ENCODE measurements around the gene DCTN1. TPM values are rescaled to one million over a fixed set of nuclear protein-coding genes. Genes with fewer than 3 reads are reported as not detected.

DCTN1 gene
- total RNA-seq, 1 donor from 2014 or later = 140 TPM

GRCh38 chr2:74420006-74420405, 39.9 kb upstream of the DCTN1 start:
- peaks cover 17% of the 10 kb centered on the region for H3K4me1 ChIP-seq
- H3K9me3 ChIP-seq = no peaks in the 10 kb centered on the region
- H3K4me3 ChIP-seq = no peak overlapping the region
- no peak for DNase-seq
- intact Hi-C loops (cut with DNase I) = no loop called here
- TF ChIP-seq, protein P1, sequence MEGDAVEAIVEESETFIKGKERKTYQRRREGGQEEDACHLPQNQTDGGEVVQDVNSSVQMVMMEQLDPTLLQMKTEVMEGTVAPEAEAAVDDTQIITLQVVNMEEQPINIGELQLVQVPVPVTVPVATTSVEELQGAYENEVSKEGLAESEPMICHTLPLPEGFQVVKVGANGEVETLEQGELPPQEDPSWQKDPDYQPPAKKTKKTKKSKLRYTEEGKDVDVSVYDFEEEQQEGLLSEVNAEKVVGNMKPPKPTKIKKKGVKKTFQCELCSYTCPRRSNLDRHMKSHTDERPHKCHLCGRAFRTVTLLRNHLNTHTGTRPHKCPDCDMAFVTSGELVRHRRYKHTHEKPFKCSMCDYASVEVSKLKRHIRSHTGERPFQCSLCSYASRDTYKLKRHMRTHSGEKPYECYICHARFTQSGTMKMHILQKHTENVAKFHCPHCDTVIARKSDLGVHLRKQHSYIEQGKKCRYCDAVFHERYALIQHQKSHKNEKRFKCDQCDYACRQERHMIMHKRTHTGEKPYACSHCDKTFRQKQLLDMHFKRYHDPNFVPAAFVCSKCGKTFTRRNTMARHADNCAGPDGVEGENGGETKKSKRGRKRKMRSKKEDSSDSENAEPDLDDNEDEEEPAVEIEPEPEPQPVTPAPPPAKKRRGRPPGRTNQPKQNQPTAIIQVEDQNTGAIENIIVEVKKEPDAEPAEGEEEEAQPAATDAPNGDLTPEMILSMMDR (IDR thresholded peaks at IDR 0.05) = no peak
- no peak overlapping the region for H3K27ac ChIP-seq
- H3K36me3 ChIP-seq = no peaks in the 10 kb centered on the region
- H3K27me3 ChIP-seq = no peaks in the 10 kb centered on the region
- ATAC-seq = no peak

- Histone ChIP-seq H3K27me3 (no peaks in the 10 kb centered on the region), H3K4me1 (peaks cover 24% of the 10 kb centered on the region), H3K27ac (no peak overlapping the region), H3K9me3 (no peaks in the 10 kb centered on the region), H3K4me3 (no peak overlapping the region), H3K36me3 (no peaks in the 10 kb centered on the region)
- TF ChIP-seq, protein P1 (IDR thresholded peaks at IDR 0.05) = no peak
- no peak for ATAC-seq
- intact Hi-C loops (cut with DNase I) = no loop called here
- no peak for DNase-seq
These were observed 39.2 kb upstream of the DCTN1 start for GRCh38 chr2:74419345-74419744.

DNA sequence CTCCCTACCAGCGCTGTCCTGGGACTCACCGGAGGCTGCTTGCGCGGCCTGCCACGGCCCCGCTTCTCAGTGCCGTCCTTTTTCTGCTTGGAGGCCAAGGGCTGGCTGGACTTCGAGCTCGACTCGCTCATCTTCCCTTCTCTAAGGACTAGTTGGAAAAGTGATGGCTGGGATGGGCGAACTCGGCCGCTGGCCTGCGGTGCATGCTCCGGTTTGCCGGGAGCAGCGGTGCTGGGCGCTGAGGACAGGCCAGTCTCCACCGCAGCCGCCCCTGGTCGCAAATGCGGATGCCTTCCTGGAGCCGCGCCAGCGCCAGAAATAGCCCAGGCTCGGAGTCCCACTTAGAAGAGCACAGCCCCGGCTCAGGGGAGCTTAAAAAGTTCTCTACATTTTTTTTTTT, 38.2 kb upstream of the DCTN1 start:
- intact Hi-C loops (cut with DNase I) = no loop called here
- no peak for DNase-seq
- Histone ChIP-seq H3K4me1 (peaks cover 28% of the 10 kb centered on the region), H3K36me3 (no peaks in the 10 kb centered on the region), H3K27ac (no peak overlapping the region), H3K27me3 (no peaks in the 10 kb centered on the region), H3K4me3 (no peak overlapping the region), H3K9me3 (no peaks in the 10 kb centered on the region)
- ATAC-seq = no peak
- TF ChIP-seq, protein P1 (IDR thresholded peaks at IDR 0.05) = no peak

- Histone ChIP-seq H3K27ac (no peak overlapping the region), H3K36me3 (no peaks in the 10 kb centered on the region), H3K27me3 (no peaks in the 10 kb centered on the region), H3K9me3 (no peaks in the 10 kb centered on the region), H3K4me3 (no peak overlapping the region), H3K4me1 (peaks cover 28% of the 10 kb centered on the region)
- DNase-seq (no peak), ATAC-seq (no peak)
- intact Hi-C loops (cut with DNase I) = no loop called here
- TF ChIP-seq, protein P1 (IDR thresholded peaks at IDR 0.05) = no peak
These were observed 37.7 kb upstream of the DCTN1 start for GRCh38 chr2:74417763-74418162.

GRCh38 chr2:74417197-74417596, 37.1 kb upstream of the DCTN1 start:
- Histone ChIP-seq H3K27me3 (no peaks in the 10 kb centered on the region), H3K4me3 (no peak overlapping the region), H3K9me3 (no peaks in the 10 kb centered on the region), H3K4me1 (peaks cover 26% of the 10 kb centered on the region), H3K27ac (no peak overlapping the region), H3K36me3 (no peaks in the 10 kb centered on the region)
- DNase-seq (no peak), ATAC-seq (no peak)
- intact Hi-C loops (cut with DNase I) = no loop called here
- TF ChIP-seq, protein P1 (IDR thresholded peaks at IDR 0.05) = no peak

- TF ChIP-seq, protein P1 (IDR thresholded peaks at IDR 0.05) = no peak
- Histone ChIP-seq H3K9me3 (no peaks in the 10 kb centered on the region), H3K4me3 (no peak overlapping the region), H3K27ac (no peak overlapping the region), H3K4me1 (peaks cover 23% of the 10 kb centered on the region), H3K36me3 (no peaks in the 10 kb centered on the region), H3K27me3 (no peaks in the 10 kb centered on the region)
- ATAC-seq (no peak), DNase-seq (no peak)
- intact Hi-C loops (cut with DNase I) = no loop called here
These were observed 36.7 kb upstream of the DCTN1 start for GRCh38 chr2:74416778-74417177.
